Measurements from ENCODE around the gene RXRA.

The RXRA gene

GRCh38 chr9:134339183-134339806 is 13.0 kb downstream of the RXRA start:
- peak in 1 of 2 donors; percentile 55 for DNase-seq (ENCODE audit: low read depth in 2 of 2)
- TF ChIP-seq, protein P1, sequence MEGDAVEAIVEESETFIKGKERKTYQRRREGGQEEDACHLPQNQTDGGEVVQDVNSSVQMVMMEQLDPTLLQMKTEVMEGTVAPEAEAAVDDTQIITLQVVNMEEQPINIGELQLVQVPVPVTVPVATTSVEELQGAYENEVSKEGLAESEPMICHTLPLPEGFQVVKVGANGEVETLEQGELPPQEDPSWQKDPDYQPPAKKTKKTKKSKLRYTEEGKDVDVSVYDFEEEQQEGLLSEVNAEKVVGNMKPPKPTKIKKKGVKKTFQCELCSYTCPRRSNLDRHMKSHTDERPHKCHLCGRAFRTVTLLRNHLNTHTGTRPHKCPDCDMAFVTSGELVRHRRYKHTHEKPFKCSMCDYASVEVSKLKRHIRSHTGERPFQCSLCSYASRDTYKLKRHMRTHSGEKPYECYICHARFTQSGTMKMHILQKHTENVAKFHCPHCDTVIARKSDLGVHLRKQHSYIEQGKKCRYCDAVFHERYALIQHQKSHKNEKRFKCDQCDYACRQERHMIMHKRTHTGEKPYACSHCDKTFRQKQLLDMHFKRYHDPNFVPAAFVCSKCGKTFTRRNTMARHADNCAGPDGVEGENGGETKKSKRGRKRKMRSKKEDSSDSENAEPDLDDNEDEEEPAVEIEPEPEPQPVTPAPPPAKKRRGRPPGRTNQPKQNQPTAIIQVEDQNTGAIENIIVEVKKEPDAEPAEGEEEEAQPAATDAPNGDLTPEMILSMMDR (IDR thresholded peaks at IDR 0.05; ENCODE audit: low read depth, low read length) = no peak
- H3K4me3 ChIP-seq (replicated peaks in 1 of 2; ENCODE audit: low read depth in 2 of 2, low read length in 2 of 2) = no peak overlapping the region

DNA sequence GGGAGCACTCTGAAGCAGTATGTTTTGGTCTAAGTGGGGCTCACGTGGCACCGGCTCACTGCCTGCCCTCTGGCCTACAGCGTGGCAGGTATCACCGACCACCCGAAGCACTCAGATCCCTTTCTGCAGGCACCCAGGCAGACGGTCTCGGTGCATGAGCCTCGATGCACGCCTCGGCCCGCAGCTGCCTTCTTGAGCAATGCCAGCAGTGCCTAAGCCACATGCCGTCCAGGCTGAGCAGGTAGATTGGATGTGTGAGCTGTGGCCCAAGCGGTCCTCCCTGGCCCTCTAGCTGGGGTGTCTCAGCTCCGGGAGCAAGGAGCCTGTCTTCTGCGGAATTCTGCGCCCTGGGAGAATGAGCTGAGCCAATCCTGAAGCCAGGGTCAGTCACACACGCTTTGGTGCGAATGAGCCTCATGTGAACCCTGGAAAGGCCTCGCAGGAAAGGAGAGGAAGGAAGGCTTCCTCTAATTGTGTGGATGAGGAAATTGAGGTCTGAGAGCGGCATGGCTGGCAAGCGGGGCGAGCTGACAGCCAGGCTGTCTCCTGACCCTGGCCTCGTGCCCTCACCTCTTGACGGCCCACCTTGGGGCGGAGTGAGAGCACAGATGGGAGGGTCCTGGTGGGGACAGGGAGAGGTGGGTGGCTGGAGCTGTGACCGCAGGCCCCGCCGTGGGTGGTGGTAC is 14.4 kb downstream of the RXRA start:
- DNase-seq (ENCODE audit: low read depth in 2 of 2) = no peak
- H3K4me3 ChIP-seq (replicated peaks in 1 of 2; ENCODE audit: low read depth in 2 of 2, low read length in 2 of 2) = no peak overlapping the region
- TF ChIP-seq, protein P1 (IDR thresholded peaks at IDR 0.05; ENCODE audit: low read depth, low read length) = no peak

DNA sequence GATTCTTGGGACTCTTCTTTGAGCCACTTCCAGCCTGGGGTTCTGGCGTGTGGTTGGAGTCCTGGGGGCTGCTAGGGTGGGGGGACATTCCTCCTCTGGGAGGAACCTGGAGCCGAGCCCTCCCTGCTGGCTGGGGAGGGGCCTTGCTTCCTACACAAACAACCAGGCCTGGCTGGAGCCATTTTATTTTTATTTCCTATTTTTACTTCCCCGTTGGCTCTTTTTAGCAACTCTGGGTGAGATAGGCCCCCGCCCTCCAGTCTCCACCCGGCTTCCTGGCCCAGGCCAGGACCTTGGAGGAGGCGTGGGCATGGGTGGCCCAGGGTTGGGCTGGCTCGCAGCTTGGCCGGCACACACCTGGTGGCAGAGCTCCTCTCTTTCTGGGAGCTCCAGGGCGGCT is 15.1 kb downstream of the RXRA start:
- no peak overlapping the region for H3K4me3 ChIP-seq (replicated peaks in 1 of 2; ENCODE audit: low read depth in 2 of 2, low read length in 2 of 2)
- no peak for DNase-seq (ENCODE audit: low read depth in 2 of 2)
- TF ChIP-seq, protein P1 (IDR thresholded peaks at IDR 0.05; ENCODE audit: low read depth, low read length) = no peak

DNA sequence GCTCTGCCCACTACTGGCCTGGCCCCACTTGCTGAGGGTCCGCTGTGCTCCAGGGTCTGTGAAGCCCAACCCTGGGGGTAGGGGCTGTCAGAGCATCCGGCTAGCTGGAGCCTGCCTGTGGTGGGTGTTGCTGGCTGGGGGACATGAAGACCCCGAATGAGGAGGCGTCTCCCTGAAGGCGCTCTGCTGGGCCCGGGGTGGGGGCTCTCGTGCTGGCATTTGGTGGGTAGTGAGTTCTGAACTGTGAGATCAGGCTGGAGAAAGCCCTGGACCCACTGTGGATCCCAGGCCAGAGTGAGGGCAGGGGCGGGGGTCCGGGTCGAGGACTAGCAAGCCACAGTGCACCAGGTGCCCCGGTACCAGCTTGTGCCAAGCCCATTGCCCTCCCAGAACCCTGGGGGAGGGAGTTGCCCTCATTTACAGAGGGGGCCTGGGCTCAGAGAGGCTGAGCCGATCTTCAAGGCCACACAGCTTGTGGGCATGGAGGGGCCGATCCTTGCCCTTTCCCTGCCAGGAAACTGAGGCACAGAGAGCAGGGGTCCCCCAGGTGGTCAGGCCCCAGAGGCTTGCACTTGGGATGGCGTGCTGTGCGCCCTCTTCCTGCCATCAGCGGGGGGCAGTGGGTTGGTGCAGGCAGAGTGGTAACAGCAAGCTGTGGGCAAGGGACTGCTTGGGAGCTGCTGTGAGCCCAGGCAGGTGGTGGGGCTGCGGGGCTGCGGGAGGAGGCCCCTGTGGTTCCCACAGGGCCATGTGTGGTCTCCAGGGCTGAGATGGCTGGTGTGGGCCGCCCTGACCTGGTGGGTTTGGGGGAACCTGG is 15.9 kb downstream of the RXRA start:
- TF ChIP-seq, protein P1 (IDR thresholded peaks at IDR 0.05; ENCODE audit: low read depth, low read length) = no peak
- DNase-seq (ENCODE audit: low read depth in 2 of 2) = no peak
- H3K4me3 ChIP-seq (replicated peaks in 1 of 2; ENCODE audit: low read depth in 2 of 2, low read length in 2 of 2) = no peak overlapping the region

GRCh38 chr9:134342746-134343115 is 16.5 kb downstream of the RXRA start:
- TF ChIP-seq, protein P1 (IDR thresholded peaks at IDR 0.05; ENCODE audit: low read depth, low read length) = no peak
- H3K4me3 ChIP-seq (replicated peaks in 1 of 2; ENCODE audit: low read depth in 2 of 2, low read length in 2 of 2) = no peak overlapping the region
- no peak for DNase-seq (ENCODE audit: low read depth in 2 of 2)

- no peak overlapping the region for H3K4me3 ChIP-seq (replicated peaks in 1 of 2; ENCODE audit: low read depth in 2 of 2, low read length in 2 of 2)
- TF ChIP-seq, protein P1 (IDR thresholded peaks at IDR 0.05; ENCODE audit: low read depth, low read length) = no peak
- DNase-seq (ENCODE audit: low read depth in 2 of 2) = no peak
Observed at GRCh38 chr9:134343637-134344036, 17.4 kb downstream of the RXRA start.

Data from cardiac fibroblast (primary cell).